HUES64 (cell line): Measurements from ENCODE around the gene PLXNA1.

ENCODE experiments used
- H3K27ac ChIP-seq: 2 replicates; pipeline ENCODE4 v1.7.0; 2013; ENCODE audit warnings: low read depth, low read length, inconsistent platforms
- H3K27me3 ChIP-seq: 2 replicates; pipeline ENCODE4 v1.6.1; 2013; ENCODE audit warnings: mild to moderate bottlenecking, low read length; ENCODE audit not compliant: insufficient read depth
- H3K36me3 ChIP-seq: 2 replicates; pipeline ENCODE4 v1.6.1; 2013; ENCODE audit warnings: mild to moderate bottlenecking, low read length; ENCODE audit not compliant: insufficient read depth
- H3K4me1 ChIP-seq: 2 replicates; pipeline ENCODE4 v1.6.1; 2013; ENCODE audit warnings: mild to moderate bottlenecking, low read length, moderate library complexity; ENCODE audit not compliant: insufficient read depth
- H3K4me3 ChIP-seq: 2 replicates; pipeline ENCODE4 v1.5.1; 2013; ENCODE audit warnings: mild to moderate bottlenecking, low read length, moderate library complexity
- H3K9ac ChIP-seq: 2 replicates; pipeline ENCODE4 v1.6.1; 2013; ENCODE audit warnings: mild to moderate bottlenecking, low read depth, low read length
- H3K9me3 ChIP-seq: 2 replicates; pipeline ENCODE4 v1.6.1; 2013; ENCODE audit warnings: low read depth, low read length; ENCODE audit not compliant: insufficient read depth
- WGBS: fragments of 150-250, 120-280 bp; methylation state at CpG from one replicate; pipeline ENCODE4 v1.1.7; 2013; ENCODE audit warnings: missing lambda C conversion rate; 5-methylcytosine and 5-hydroxymethylcytosine counted together

The PLXNA1 gene

DNA sequence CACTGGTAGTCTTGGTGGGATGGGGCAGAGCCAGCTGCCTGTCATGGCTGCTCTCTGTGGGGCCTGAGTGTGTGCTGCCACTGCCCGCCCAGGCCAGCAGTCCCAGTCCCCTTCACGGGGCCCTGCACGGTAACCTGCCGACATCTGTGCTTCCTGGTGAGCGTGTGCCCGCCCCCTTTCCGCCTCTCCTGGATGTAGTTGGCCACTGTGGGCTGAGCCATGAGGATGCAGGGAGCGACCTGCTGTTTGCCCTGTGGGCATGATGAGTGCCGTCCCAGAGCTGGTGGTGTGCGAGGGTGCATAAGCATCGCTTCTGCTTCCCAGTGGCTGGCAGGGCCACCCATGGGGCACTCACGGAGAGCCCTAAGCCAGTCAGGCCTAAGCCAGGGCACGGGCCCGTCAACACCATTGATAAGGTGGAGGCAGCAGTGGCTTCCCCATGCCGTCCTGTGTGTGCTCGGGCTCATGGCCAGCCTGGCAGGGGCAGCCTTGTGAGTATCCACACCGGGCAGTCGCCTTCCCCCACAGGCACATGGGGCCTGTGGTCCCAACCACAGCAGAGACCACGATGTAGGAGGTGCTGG lies 14.6 kb downstream of the PLXNA1 start:
- Histone ChIP-seq H3K36me3 (peaks cover 6% of the 10 kb centered on the region; the same call in 1 of the 2 replicates), H3K27ac (no peak overlapping the region), H3K27me3 (no peaks in the 10 kb centered on the region), H3K9me3 (no peaks in the 10 kb centered on the region), H3K4me3 (no peak overlapping the region), H3K9ac (no peak overlapping the region; the same call in 1 of the 2 replicates), H3K4me1 (peaks cover 10% of the 10 kb centered on the region)
- 94% methylated on average over 19 of the region's 19 CpGs for WGBS

DNA sequence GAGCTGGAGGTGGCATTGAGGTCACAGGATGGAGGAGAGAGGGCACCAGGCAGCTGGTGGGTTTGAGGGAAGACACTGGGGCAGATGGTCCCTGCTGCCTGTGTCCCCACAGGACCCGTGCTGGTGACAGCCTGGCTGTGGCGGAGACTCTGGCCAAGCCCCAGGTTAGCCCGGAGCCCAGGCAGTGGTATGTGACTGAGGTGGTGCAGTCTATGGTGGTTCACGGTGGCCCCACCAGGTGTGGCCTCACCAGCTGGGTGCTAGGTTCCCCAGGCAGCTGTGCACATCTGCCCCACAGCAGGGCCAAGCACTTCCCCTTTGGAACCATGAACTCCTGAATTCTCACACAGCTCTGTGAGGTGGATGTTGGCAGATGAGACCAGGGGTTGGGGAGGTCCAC lies 15.4 kb downstream of the PLXNA1 start:
- Histone ChIP-seq H3K36me3 (peaks cover 6% of the 10 kb centered on the region; the same call in 1 of the 2 replicates), H3K9ac (no peak overlapping the region), H3K27ac (no peak overlapping the region), H3K9me3 (no peaks in the 10 kb centered on the region), H3K27me3 (no peaks in the 10 kb centered on the region), H3K4me1 (peaks cover 13% of the 10 kb centered on the region), H3K4me3 (no peak overlapping the region)
- WGBS = 94% methylated on average over 4 of the region's 4 CpGs

DNA sequence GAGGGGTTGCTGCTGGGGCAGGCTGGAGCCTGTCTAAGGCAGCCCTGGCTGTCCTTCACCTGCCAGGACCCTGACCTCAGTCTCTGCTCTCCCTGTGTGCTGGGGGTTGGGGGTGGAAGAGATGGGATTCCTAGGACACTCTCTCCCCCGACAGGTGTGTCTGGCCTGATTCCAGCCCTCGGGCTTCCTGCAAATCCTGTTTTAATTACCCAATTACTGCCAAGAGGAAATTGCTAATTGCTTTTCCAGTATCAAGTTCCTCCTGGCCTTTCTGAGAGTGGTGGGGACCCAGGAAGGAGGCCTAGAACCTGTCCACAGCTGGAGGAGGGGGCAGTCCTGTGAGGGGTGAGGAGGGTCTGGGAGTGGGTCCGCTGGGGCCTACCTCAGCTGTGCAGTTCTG lies 15.8 kb downstream of the PLXNA1 start:
- 86% methylated on average over 3 of the region's 3 CpGs for WGBS

DNA sequence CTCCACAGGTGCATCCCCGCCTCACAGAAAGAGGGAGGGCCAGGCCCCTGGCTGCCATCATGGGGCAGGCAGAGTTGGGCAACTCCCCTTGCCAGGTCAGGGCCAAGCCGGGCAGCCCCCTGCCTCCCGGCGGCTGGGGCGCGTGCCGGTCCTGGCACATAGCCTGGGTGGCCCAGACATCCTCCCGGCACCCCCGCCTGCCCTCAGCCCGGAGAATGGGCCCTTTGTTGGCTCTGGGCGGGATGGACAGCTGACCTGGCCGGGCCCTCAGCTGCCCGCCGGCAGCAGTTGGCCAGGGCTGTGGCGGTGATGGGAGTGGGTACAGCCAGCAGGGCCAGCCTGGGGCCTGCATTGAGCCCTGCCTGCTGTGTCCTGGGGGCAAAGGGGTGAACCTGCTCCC lies 16.5 kb downstream of the PLXNA1 start:
- H3K9me3 ChIP-seq = no peaks in the 10 kb centered on the region
- H3K9ac ChIP-seq = no peak overlapping the region
- WGBS = 94% methylated on average over 15 of the region's 15 CpGs
- H3K27me3 ChIP-seq = no peaks in the 10 kb centered on the region
- peaks cover 5% of the 10 kb centered on the region; the same call in 1 of the 2 replicates for H3K36me3 ChIP-seq
- peaks cover 13% of the 10 kb centered on the region for H3K4me1 ChIP-seq
- H3K4me3 ChIP-seq = no peak overlapping the region
- no peak overlapping the region for H3K27ac ChIP-seq

More for the DNA sequence above, 15.8 kb downstream of the PLXNA1 start:
- H3K27me3 ChIP-seq = no peaks in the 10 kb centered on the region
- H3K9ac ChIP-seq = no peak overlapping the region
- peaks cover 13% of the 10 kb centered on the region for H3K4me1 ChIP-seq
- no peaks in the 10 kb centered on the region for H3K9me3 ChIP-seq
- no peak overlapping the region for H3K4me3 ChIP-seq
- H3K36me3 ChIP-seq = peaks cover 6% of the 10 kb centered on the region; the same call in 1 of the 2 replicates
- H3K27ac ChIP-seq = no peak overlapping the region

DNA sequence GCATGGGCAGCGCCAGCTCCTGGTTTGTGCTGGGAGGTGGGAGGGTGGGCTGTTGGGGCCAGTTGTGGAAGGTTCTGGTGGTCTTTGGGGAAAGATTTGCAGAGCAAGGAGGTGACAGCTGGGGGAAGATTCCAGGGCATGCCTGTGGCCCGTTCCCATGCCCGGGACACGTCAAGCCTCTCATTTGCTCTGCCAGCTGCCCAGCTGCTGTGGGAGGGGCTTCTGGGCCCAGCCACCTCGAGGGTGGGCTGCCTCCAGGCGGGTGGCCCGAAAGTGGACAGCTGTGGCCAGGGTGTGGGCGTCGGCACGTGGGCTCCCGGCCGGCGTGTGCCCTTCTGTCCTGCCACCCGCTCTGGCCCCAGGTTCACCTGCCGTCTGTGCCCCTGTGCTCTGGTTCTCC lies 17.2 kb downstream of the PLXNA1 start:
- Histone ChIP-seq H3K4me1 (peaks cover 13% of the 10 kb centered on the region), H3K9ac (no peak overlapping the region), H3K9me3 (no peaks in the 10 kb centered on the region), H3K27me3 (no peaks in the 10 kb centered on the region), H3K27ac (no peak overlapping the region), H3K4me3 (no peak overlapping the region), H3K36me3 (peaks cover 3% of the 10 kb centered on the region; the same call in 1 of the 2 replicates)
- WGBS = 94% methylated on average over 15 of the region's 15 CpGs

DNA sequence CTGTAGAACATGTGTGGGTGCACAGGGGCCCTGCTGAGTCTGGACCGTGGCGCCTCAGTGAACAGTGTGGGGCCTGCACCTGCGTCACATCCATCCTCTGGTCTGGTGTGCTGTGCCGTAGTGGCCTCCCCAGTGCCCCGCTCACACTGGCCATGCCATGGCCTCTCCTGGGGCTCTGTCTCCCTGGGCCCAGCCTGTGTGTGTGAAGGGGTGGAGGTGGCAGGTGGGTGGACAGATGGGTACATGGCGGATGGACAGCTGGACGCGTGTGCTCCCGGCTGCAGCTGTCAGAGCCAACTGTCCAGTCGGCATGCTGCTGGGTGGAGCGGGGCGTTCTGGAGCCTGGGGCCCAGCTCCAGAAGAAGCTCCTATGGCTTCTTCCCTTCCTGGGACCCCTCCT lies 17.8 kb downstream of the PLXNA1 start:
- Histone ChIP-seq H3K9me3 (no peaks in the 10 kb centered on the region), H3K27me3 (no peaks in the 10 kb centered on the region), H3K27ac (no peak overlapping the region), H3K36me3 (peaks cover 1% of the 10 kb centered on the region; the same call in 1 of the 2 replicates), H3K9ac (no peak overlapping the region), H3K4me3 (no peak overlapping the region), H3K4me1 (peaks cover 13% of the 10 kb centered on the region)
- WGBS = 93% methylated on average over 12 of the region's 12 CpGs

DNA sequence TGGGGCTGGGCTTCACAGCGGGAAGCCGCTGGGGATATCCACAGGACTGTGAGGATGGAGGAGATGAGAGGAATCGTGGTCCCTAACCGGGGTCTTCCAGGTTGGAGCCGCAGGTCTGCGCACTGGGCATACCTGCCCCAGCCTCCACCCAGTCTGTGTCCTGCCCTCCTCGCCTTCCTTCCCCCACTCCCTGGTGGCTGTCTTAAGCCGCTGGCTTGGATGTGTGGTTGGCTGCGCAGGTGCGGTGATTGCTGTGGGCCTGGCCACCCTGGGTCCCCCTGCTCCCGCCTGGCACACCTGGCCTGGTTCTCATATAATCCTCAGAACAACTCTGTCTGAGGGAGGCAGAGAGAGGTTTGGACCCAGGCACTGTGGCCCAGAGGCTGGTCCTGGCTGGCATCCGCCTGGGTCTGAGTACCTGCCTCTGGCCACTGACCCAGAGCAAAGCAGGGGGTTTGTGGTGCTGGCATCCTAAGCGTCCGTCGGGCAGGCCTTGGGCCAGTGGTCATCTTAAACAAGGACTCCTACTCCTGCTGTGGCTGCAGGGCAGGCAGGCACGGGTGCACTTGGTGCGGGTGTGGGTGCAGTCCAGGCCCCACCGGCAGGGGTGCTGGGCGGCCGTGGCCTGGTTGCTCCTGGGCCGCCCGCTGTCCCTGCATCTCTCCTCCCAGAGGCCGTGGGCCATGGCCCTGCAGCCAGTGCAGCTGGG lies 18.7 kb downstream of the PLXNA1 start:
- Histone ChIP-seq H3K9me3 (no peaks in the 10 kb centered on the region), H3K4me3 (no peak overlapping the region), H3K9ac (peak overlapping the region; percentile 29; the same call in 1 of the 2 replicates), H3K27ac (peak overlapping the region; percentile 75), H3K27me3 (no peaks in the 10 kb centered on the region), H3K36me3 (peaks cover 8% of the 10 kb centered on the region; the same call in 1 of the 2 replicates), H3K4me1 (peaks cover 13% of the 10 kb centered on the region)
- 74% methylated on average over 23 of the region's 23 CpGs for WGBS

DNA sequence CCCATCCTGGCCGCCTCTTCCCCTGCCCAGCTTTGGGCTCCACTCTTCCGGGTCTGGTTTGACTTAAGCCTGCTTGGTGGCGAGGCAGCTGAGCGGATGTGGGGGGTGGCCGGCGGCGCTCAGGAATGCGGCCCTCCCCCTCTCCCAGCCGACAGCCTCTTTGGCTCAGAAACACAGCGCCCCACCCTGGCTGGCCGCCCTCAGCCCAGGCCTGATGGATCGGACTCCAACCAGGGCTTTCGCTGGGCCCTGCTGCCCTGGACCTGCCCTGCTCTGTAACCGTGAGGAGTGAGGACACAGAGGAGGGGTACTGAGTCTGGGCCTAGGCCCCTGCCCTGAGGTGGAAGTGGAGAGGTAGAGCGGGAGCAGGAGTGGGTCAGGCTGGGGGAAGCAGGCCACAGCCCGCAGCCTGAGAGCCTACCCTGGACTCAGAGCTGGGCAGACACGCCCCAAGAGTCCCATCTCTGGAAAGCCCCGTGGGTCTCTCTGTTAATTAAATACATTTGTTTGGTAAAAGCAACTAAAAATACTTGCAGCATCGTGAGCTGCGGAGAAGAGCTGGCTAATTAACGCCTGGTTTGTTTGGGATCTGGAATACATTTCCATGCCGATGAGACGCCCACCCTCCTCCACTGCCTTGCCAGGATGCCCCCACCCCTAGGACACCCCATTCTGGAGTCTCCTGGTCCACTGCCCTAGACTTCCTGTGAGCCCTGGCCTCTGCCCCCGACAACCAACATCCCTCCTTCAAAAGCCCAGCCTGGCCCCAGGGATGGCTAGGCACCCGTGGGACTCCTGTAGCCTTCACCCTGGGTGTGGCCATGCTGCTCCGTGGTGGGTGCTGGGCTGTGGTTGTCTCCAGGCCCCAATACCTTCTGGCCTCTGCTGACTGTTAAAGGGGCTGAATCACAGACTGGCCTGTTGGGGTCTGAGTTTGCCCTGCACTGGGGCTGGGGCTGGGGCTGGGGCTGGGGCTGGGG lies 19.6 kb downstream of the PLXNA1 start:
- H3K4me3 ChIP-seq = no peak overlapping the region
- peak overlapping the region; percentile 75; the same call in 1 of the 2 replicates for H3K27ac ChIP-seq
- 0 out of 2 replicates have a peak overlapping the region, but pooled peaks have one; percentile 29 for H3K9ac ChIP-seq

DNA sequence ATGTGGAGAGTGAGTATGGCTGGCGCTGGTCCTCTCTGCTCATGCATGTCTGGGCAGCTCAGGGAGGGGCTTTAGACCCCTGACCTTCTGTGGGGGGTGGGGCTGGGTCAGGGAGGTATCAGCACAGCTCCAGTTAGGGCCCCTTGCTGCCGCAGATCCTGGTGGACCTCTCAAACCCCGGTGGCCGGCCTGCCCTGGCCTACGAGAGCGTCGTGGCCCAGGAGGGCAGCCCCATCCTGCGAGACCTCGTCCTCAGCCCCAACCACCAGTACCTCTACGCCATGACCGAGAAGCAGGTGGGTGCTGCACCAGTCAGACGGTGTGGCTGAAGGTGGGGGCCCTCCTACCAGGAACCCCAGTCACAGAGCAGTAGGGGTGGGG lies 20.2 kb downstream of the PLXNA1 start:
- Histone ChIP-seq H3K27ac (no peak overlapping the region), H3K4me3 (no peak overlapping the region), H3K9ac (no peak overlapping the region), H3K27me3 (no peaks in the 10 kb centered on the region), H3K4me1 (peaks cover 13% of the 10 kb centered on the region), H3K9me3 (no peaks in the 10 kb centered on the region), H3K36me3 (peaks cover 8% of the 10 kb centered on the region; the same call in 1 of the 2 replicates)
- WGBS = 95% methylated on average over 12 of the region's 12 CpGs

More for the DNA sequence above, 19.6 kb downstream of the PLXNA1 start:
- Histone ChIP-seq H3K9me3 (no peaks in the 10 kb centered on the region), H3K36me3 (peaks cover 8% of the 10 kb centered on the region; the same call in 1 of the 2 replicates), H3K4me1 (peaks cover 13% of the 10 kb centered on the region), H3K27me3 (no peaks in the 10 kb centered on the region)
- WGBS = 44% methylated on average over 26 of the region's 26 CpGs

DNA sequence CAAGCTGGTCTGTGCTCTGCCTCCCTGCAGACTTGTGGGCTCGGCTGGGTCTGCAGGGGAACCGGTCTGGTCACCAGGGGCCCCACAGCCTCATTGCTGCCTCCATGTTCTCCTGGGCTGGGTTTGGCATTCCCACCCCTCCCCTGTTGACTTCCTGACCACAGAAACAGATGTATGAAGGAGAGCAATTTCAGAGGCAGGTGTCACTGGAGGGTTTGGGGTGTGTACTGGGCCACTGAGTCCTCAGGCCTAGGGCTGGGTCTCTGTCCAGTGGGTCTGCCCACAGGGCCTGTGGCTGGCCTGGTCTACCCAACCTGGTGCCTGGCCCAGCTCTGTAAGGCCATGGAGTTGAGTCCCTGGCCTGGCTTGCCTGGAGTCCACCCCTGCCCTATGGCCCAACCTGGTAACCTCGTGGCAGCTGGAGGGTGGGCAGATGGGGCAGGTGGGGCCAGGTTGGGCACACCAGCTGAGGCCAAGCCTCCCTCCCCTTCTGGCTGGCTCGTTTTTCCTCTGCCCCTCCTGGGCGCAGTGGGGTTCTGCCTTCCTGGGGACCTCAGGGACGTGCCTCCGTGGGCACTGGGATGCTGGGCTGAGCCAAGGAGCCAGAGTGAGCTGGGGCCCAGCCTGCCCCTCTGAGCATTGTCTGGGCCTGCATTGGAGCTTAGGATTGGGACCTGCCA lies 20.8 kb downstream of the PLXNA1 start:
- Histone ChIP-seq H3K27me3 (no peaks in the 10 kb centered on the region), H3K4me1 (peaks cover 13% of the 10 kb centered on the region), H3K27ac (no peak overlapping the region; the same call in 1 of the 2 replicates), H3K9me3 (no peaks in the 10 kb centered on the region), H3K9ac (no peak overlapping the region), H3K36me3 (peaks cover 8% of the 10 kb centered on the region; the same call in 1 of the 2 replicates), H3K4me3 (no peak overlapping the region)
- WGBS = 95% methylated on average over 7 of the region's 7 CpGs
